Adipose tissue (tissue), 3 donors: ENCODE data around the gene MYO5A. TPM values are rescaled to one million over a fixed set of nuclear protein-coding genes. Genes with fewer than 3 reads are reported as not detected.

Experiments used
- H3K27ac ChIP-seq: one replicate; pipeline ENCODE4 v1.5.1; 2013; ENCODE audit warnings: low read depth, low read length
- WGBS, 3 donors: extraction: QIAGEN DNeasy Blood & Tissue Kit; methylation state at CpG; one replicate each; pipeline ENCODE4 v1.1.7; 2013; 5-methylcytosine and 5-hydroxymethylcytosine counted together
- polyA plus RNA-seq, 3 donors: library from polyadenylated mRNA; stranded (reverse); fragments of 200-250 nt; gene quantifications; one replicate each; pipeline ENCODE4 v1.2.3, GENCODE V29; 2013
- donor health status: healthy with polysubstance abuse.
- donor health status: Bipolar disorder and iron deficiency.
- donor health status: healthy.

MYO5A gene
- polyA plus RNA-seq, 3 donors = 3.0 to 10.1 (median 9.1) TPM

DNA sequence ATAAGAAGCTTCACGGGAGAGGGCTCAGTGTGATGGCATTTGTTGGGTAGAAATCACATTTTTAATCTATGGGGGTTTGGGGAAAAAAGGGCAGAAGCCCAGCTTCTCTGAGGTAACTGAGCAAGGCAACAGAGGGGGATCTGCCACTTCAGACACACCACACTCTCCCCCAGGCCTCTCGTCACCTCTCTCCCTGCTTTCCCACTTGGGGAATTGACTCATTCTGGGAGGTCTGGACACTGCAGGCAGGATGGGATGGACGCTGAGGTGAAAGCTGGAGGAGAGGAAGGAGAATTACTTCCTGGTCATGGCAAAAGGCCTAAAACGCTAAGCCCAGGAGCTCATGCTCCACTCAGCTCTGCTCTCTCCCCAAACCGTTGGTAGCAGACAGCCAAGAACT lies 266.3 kb downstream of the MYO5A start:
- 49 to 63% (median 49%) methylated on average over 5 of the region's 5 CpGs for WGBS, 3 donors

DNA sequence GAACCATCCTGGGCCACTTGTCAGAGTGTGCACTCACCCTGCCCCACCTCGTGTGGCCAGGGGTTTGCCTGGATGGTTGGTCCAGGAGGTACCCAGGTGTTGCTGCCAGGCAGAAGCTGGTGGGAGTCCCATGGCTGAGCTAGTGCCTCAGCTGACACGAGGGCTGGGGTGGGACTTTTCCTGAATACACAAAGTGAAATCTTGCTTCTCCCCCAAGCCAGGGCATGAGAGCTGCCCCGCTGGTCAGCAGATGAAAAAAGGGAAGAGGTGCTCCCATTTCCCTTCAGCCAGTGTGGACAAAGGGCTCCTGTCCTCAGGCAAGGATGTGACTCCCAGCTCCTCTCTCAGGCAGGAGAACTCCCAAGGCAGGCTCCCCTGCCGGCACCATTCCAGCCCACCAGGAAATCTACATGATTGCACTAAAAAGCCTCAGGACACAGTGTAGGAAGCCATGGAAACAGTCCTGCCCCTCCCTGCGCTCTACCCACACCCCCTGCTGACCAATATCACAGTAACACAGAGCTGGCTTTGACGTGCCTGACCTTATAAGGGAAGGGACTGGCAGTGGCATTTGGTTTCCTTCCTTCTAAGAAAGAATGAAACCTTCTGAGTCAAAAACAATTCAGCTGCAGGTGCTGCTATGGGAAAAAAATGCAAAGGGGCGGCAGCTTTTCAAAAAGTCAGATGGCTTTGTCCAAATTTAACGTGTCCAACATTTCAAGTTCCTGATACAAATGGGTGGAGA lies 267.0 kb downstream of the MYO5A start:
- 23 to 27% (median 25%) methylated on average over 8 of the region's 8 CpGs for WGBS, 3 donors
- H3K27ac ChIP-seq = no peak overlapping the region

More for the DNA sequence above, 266.3 kb downstream of the MYO5A start:
- no peak overlapping the region for H3K27ac ChIP-seq

GRCh38 chr15:52261026-52261425 lies 267.7 kb downstream of the MYO5A start:
- no peak overlapping the region for H3K27ac ChIP-seq

DNA sequence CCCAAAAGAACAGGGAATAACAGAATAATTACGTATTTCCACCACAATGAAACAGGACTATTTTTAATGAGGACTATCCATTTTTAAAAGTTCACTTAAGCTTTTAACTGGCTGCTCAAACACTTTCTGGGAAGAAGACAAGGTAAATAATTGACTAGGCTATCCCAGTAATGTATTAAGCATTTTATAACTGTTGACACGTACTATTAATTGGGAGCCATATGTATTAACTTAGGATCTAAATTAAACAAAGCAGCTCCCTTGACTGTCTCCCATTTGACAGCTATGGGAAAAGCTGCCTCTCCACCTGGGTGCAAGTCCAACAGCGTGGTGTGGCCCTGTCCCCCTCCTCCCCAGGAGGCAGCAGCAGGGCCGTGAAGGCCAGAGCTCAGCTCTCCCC lies 269.2 kb downstream of the MYO5A start:
- 49 to 93% (median 93%) methylated on average over 4 of the region's 4 CpGs for WGBS, 3 donors

More at GRCh38 chr15:52261026-52261425, 267.7 kb downstream of the MYO5A start:
- WGBS, 3 donors = 89 to 94% (median 94%) methylated on average over 10 of the region's 10 CpGs

DNA sequence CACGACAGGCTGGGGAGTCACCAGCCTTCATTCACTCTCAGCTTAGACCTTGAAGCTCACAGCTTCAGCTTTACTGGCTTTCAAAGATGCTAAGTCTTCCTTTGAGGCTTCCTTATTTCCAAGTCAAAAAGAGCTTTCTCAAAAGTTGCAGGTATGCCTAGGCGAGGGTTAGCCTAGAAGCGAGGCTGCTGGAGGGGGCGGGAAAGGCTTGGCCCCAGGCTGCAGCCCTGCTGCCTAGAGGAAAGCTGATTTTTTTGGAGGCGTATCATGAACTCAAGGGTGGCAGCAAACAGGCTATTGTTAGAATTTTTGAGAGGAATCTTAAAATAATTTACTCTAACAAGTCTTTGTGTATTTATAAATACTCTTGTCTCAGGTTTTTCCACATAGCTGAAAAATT lies 270.2 kb downstream of the MYO5A start:
- H3K27ac ChIP-seq = no peak overlapping the region
- WGBS, 3 donors = 91 to 96% (median 95%) methylated on average over 5 of the region's 5 CpGs

More for the DNA sequence above, 269.2 kb downstream of the MYO5A start:
- H3K27ac ChIP-seq = no peak overlapping the region

DNA sequence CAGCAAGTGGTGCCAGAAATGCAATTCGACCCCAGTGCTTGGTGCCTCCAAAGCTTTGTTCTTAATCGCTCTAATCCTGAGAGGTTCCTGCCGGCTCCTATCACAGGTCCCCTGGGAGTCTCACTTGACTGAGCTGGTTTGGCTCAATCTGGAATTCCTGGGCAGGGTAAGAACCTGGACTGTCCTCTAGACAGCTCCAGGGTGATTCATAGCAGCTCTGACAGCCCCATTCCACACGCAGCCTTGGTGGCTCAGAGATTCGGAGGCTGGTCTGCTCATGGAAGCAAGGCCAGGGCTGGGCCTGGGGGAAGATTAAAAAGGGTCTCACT lies 271.0 kb downstream of the MYO5A start:
- 56 to 69% (median 66%) methylated on average over 5 of the region's 5 CpGs for WGBS, 3 donors
- no peak overlapping the region for H3K27ac ChIP-seq

Other genes starting within 250 kb of the MYO5A start
- 10 to 100 TPM in 1 of 3 donors, 1 to 10 TPM in 2; 4.6 to 14.5 (median 5.1) TPM for gene MYO5C, start 233.1 kb downstream of the MYO5A start, polyA plus RNA-seq
- gene ARPP19, start 40.1 kb upstream of the MYO5A start, polyA plus RNA-seq = 10 to 100 TPM; 14.8 to 48.6 (median 39.3) TPM
- gene ATOSA, start 150.5 kb upstream of the MYO5A start, polyA plus RNA-seq = 10 to 100 TPM; 19.3 to 40.6 (median 31.9) TPM